ENCODE measurements around the gene RFTN1.

DNA sequence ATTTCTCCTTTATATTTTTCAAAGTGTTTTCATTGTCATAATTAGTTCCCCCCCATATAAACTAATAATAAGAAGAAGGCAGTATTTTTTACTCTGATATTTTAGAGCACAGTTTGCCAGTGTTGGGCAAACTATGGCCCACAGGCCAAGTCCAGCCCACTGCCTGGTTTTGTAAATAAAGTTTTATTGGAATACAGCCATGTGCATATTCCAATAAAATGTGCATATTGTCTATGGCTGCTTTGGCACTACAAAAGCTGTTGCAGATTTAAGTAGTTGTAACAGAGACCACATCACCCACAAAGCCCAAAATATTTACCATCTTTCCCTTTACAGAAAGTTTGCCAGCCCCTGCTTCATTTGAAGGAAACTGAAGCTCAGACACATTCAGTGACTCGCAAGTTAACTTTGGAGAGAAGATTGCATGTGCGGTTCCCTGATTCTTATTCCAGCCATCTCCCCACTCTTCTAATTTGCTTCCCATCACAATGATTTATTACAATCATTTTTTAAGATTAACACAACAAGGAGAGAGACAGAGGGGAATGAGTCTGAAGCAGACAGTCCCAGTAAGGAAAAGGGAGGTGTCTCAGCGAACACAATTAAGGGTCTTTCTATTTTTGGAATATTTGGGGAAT lies 48.9 kb downstream of the RFTN1 start:
- TF ChIP-seq, protein P1, sequence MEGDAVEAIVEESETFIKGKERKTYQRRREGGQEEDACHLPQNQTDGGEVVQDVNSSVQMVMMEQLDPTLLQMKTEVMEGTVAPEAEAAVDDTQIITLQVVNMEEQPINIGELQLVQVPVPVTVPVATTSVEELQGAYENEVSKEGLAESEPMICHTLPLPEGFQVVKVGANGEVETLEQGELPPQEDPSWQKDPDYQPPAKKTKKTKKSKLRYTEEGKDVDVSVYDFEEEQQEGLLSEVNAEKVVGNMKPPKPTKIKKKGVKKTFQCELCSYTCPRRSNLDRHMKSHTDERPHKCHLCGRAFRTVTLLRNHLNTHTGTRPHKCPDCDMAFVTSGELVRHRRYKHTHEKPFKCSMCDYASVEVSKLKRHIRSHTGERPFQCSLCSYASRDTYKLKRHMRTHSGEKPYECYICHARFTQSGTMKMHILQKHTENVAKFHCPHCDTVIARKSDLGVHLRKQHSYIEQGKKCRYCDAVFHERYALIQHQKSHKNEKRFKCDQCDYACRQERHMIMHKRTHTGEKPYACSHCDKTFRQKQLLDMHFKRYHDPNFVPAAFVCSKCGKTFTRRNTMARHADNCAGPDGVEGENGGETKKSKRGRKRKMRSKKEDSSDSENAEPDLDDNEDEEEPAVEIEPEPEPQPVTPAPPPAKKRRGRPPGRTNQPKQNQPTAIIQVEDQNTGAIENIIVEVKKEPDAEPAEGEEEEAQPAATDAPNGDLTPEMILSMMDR (IDR thresholded peaks at IDR 0.05) = no peak
- TF ChIP-seq POLR2AphosphoS5 (IDR thresholded peaks at IDR 0.05) (no peak), POLR2A (IDR thresholded peaks at IDR 0.05) (no peak), EP300 (IDR thresholded peaks at IDR 0.05) (no peak)

All from sigmoid colon (tissue), 4 donors.